Activated CD4-positive, alpha-beta T cell treated with anti-CD3 and anti-CD28 coated beads, Interleukin-2, amount 10 ng/mL, durations not matched to agents 24 days and 14 days (primary cell): ENCODE results near the gene SSBP4. TPM values are rescaled to one million over a fixed set of nuclear protein-coding genes. Genes with fewer than 3 reads are reported as not detected.

Experiments
- DNase-seq: peaks from one replicate; pipeline ENCODE4 v3.0.0; 2022
- H3K27ac Mint-ChIP-seq: one replicate; pipeline ENCODE4 v1.8.0; 2022; ENCODE audit warnings: mild to moderate bottlenecking, mixed read lengths
- H3K27me3 Mint-ChIP-seq: one replicate; pipeline ENCODE4 v1.8.0; 2022; ENCODE audit warnings: mixed read lengths
- H3K36me3 Mint-ChIP-seq: one replicate; pipeline ENCODE4 v1.8.0; 2022; ENCODE audit warnings: low read depth, mild to moderate bottlenecking, mixed read lengths
- H3K4me1 Mint-ChIP-seq: one replicate; pipeline ENCODE4 v1.8.0; 2021; ENCODE audit warnings: mixed read lengths
- H3K4me3 Mint-ChIP-seq: one replicate; pipeline ENCODE4 v1.8.0; 2022; ENCODE audit warnings: mild to moderate bottlenecking, moderate library complexity, mixed read lengths
- H3K9me3 Mint-ChIP-seq: one replicate; pipeline ENCODE4 v1.8.0; 2021; ENCODE audit warnings: mixed read lengths
- intact Hi-C: fragments of 100-400 bp; cut with micrococcal nuclease; formaldehyde crosslinking; loops from one replicate; pipeline ENCODE4 v1.15.1; 2023
- total RNA-seq: library from RNA; stranded (reverse); gene quantifications from 2 replicates; pipeline ENCODE4 v1.2.3, GENCODE V29; 2022

Gene SSBP4
- total RNA-seq, 1 donor from 2014 or later: 154 TPM

- intact Hi-C loops: loop anchor here (2.0 kb wide), 1 partner anchor 51 kb away; no protein-coding TSS in a partner anchor
- Mint-ChIP-seq H3K27ac (no peak overlapping the region), H3K9me3 (peaks cover 5% of the 10 kb centered on the region), H3K4me1 (peaks cover 19% of the 10 kb centered on the region), H3K4me3 (no peak overlapping the region), H3K27me3 (no peaks in the 10 kb centered on the region), H3K36me3 (peaks cover 41% of the 10 kb centered on the region)
- DNase-seq: no peak
Observed at GRCh38 chr19:18445262-18445948, 26.2 kb downstream of the SSBP4 start.

GRCh38 chr19:18446145-18446810 lies 27.1 kb downstream of the SSBP4 start:
- no peak for DNase-seq
- Mint-ChIP-seq H3K27me3 (no peaks in the 10 kb centered on the region), H3K27ac (no peak overlapping the region), H3K9me3 (peaks cover 5% of the 10 kb centered on the region), H3K36me3 (peaks cover 44% of the 10 kb centered on the region), H3K4me1 (peaks cover 15% of the 10 kb centered on the region), H3K4me3 (no peak overlapping the region)
- intact Hi-C loops: no loop called here

DNA sequence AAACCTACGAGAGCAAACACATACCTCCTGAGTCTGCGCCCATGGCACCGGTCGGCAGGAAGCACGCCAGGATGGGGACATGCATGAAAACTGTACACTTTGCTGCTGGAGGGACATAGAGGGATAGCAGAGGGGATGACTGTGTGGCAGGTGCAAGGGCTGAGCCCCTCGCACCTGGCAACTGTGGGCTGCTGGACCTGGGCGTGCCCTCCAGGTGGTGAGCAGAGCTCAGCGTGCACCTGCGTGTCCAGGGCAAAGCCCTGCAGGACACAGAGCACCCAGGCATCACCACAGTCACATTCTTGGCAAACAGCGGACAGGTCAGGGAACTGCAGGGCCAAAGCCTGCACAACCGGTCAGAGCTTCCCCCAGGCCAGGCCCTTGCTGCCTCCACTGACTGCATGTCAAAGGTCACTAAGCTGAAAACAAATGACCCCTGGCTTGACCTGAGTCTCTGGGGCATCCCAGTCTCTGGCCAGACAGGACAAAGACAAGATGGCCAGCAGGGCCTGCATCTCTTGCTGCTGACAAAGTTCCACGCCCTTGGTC lies 27.7 kb downstream of the SSBP4 start:
- Mint-ChIP-seq H3K4me3 (no peak overlapping the region), H3K27me3 (no peaks in the 10 kb centered on the region), H3K9me3 (peaks cover 5% of the 10 kb centered on the region), H3K27ac (no peak overlapping the region), H3K4me1 (peaks cover 13% of the 10 kb centered on the region), H3K36me3 (peaks cover 42% of the 10 kb centered on the region)
- DNase-seq: no peak
- intact Hi-C loops: no loop called here

GRCh38 chr19:18449552-18449951 lies 30.4 kb downstream of the SSBP4 start:
- no peak for DNase-seq
- intact Hi-C loops: no loop called here
- H3K9me3 Mint-ChIP-seq: no peaks in the 10 kb centered on the region
- no peaks in the 10 kb centered on the region for H3K27me3 Mint-ChIP-seq
- H3K4me3 Mint-ChIP-seq: no peak overlapping the region
- peaks cover 32% of the 10 kb centered on the region for H3K36me3 Mint-ChIP-seq
- no peak overlapping the region for H3K27ac Mint-ChIP-seq
- H3K4me1 Mint-ChIP-seq: peaks cover 2% of the 10 kb centered on the region

DNA sequence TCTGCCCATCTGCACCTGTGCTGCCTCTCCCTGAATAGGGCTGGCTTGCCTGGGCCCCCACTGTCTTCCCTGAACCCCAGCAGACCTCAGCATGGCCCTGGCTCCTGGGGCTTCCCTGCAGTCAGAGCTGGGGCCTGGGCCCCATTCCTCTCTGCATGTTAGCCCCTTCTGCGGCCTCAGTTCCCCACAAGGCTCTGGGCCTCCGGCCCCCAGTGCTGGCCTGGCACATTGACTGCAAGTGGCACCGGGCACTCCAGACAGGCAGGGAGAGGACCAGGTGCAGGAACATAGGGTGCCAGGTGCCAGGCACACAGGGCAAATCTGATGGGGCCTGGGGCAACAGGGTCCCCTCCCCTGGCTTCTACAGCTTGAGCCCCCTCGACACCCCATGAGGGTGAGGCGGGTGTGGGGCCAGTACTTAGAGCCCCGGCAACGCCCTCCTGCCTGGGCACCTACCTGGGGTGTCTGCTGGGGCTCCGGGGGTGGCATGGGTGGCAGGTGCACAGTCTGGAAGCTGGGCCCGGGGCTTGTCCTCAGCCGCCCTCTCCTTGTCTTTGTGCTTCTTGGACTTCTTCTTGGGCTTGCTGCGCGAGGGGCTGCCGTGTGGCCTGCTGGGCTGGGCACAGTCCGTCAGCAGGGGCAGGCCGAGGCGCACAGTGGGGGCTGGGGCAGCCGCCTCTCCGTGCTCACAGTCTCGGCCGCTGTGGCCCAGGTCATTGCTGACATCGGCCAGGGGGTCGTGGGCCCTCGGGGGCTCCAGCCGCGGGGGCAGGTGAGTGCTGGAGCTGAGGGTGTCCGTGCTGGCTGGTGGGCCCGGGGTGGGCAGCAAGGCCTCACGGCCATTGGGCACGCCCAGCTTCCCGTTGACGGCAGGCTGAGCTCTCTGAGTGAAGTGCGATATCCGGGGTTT lies 31.1 kb downstream of the SSBP4 start:
- Mint-ChIP-seq H3K4me3 (no peak overlapping the region), H3K9me3 (no peaks in the 10 kb centered on the region), H3K36me3 (peaks cover 30% of the 10 kb centered on the region), H3K27me3 (no peaks in the 10 kb centered on the region), H3K4me1 (peaks cover 2% of the 10 kb centered on the region), H3K27ac (no peak overlapping the region)
- intact Hi-C loops: loop anchor here (10.0 kb wide), 1 partner anchor 225 kb away; no protein-coding TSS in a partner anchor
- DNase-seq: no peak

DNA sequence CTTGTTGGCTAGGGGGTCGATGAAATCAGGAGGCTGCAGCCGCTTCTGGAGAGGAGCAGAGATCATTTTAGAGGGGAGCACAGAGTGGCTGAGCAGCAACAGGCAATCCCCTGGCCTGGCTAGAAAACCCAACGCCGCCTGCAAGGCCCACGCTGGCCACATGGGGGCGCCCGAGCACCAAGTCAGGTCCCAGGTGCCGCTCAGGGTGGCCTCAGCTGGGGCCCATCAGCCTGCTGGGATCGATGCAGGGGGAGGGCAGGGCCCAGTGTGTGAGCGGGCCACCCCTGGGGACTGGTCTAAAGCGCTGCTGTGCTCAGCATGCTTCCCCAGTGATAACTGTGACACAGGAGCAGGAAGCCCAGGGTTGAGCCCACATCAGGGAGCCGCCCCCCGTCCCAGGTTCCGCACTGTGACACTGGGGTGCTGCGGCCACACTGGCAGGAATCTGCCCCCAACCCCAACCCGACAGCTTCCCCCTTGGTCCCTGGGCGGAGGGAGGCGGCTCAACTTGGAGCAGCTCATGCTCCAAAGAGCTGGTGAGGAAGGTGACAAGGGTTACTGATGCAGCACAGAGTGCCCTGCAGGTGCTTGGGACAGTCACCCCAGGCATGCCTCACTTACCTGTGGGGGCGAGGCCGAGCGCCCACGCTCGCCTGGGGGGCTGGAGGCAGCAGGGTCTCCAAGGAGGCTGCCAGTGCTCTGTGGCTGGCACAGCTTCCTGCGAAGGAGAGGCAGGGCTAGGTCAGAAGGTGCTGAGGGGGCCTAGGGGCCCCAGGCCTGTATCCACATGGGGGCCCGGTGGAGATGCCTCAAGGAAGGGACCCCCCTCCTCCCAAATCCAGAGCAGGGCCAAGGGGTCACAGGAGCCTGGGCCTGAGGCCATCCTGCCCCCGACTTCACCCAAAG lies 32.0 kb downstream of the SSBP4 start:
- peaks cover 35% of the 10 kb centered on the region for H3K36me3 Mint-ChIP-seq
- peaks cover 2% of the 10 kb centered on the region for H3K4me1 Mint-ChIP-seq
- no peaks in the 10 kb centered on the region for H3K27me3 Mint-ChIP-seq
- peak; percentile 97 for DNase-seq
- no peak overlapping the region for H3K27ac Mint-ChIP-seq
- no peaks in the 10 kb centered on the region for H3K9me3 Mint-ChIP-seq
- intact Hi-C loops: loop anchor here (10.0 kb wide), 1 partner anchor 224 kb away; no protein-coding TSS in a partner anchor
- no peak overlapping the region for H3K4me3 Mint-ChIP-seq

DNA sequence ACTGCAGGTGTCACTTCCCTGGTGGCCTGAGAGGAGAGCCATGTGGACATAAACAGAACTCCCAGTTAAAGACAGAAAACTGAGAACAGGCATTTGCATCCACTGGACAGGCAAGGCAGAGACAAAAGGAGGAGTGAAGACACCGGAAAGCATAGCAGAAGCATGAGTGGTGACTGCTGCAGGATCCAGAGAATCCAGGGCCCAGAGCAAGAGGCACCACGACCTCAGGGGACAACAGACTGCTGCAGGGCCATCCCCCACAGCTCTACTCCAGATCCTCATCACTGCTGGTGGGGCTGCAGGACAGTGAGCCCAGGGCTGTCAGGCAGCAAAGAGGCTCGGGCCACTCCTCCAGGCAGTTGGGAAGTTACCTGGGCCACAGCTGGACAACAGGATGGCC lies 33.2 kb downstream of the SSBP4 start:
- Mint-ChIP-seq H3K4me1 (peaks cover 2% of the 10 kb centered on the region), H3K27me3 (no peaks in the 10 kb centered on the region), H3K27ac (no peak overlapping the region), H3K9me3 (no peaks in the 10 kb centered on the region), H3K36me3 (peaks cover 30% of the 10 kb centered on the region), H3K4me3 (no peak overlapping the region)
- DNase-seq: no peak
- intact Hi-C loops: loop anchor here (10.0 kb wide), 1 partner anchor 222 kb away; no protein-coding TSS in a partner anchor

DNA sequence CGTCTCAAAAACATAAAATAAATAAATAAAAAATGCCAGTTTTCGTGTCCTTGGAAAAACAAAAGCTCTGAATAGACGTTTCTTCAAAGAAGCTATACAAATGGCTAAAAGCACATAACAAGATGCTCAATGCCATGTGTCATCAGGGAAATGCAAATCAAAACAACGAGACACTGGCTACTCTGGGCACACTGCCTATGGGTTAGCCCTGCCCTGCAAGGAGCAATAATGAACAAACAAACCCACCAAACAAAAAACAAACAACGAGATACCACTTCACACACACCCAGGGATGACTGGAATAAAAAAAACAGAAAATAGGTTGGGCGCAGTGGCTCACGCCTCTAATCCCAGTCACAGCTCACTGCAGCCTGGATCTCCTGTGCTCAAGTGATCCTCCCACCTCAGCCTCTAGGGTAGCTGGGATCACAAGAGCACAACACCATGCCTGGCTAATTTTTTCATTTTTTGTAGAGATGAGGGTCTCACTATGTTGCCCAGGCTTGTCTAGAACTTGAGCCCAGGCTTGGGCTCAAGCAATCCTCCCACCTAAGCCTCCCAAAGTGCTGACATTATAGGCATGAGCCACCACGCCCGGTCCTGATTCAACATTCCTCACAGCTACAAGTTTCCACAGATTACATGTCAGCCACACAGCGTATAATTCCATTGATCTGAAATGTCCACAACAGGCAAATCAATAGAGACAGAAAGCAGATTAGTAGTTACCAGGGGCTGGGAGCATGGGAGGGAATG lies 34.2 kb downstream of the SSBP4 start:
- Mint-ChIP-seq H3K36me3 (peaks cover 30% of the 10 kb centered on the region), H3K9me3 (no peaks in the 10 kb centered on the region), H3K4me1 (peaks cover 2% of the 10 kb centered on the region), H3K27ac (peak overlapping the region; percentile 45), H3K4me3 (no peak overlapping the region), H3K27me3 (no peaks in the 10 kb centered on the region)
- intact Hi-C loops: loop anchor here (10.0 kb wide), 1 partner anchor 221 kb away; no protein-coding TSS in a partner anchor
- no peak for DNase-seq

DNA sequence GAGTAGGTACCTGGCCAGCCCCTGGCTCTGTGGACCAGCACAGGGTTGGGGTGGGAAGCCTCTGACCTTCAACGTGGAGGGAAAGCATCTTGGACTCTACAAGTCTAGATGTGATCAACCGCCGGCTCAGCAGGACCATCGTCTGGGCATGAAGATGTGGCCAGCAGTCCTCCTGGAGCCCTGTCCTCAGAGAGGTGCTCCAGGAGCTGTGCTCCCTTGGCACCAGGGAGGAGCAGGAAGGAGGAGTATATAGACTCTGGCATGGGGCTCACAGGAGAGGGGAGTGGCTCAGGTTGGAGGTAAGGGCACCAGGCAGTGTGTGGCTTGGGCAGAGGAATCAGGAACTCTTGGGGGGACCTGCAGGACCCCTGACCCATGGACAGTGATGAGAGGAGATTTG lies 37.1 kb downstream of the SSBP4 start:
- H3K36me3 Mint-ChIP-seq: peaks cover 20% of the 10 kb centered on the region
- H3K4me3 Mint-ChIP-seq: no peak overlapping the region
- no peak overlapping the region for H3K27ac Mint-ChIP-seq
- no peaks in the 10 kb centered on the region for H3K4me1 Mint-ChIP-seq
- intact Hi-C loops: loop anchor here (10.0 kb wide), 1 partner anchor 219 kb away; no protein-coding TSS in a partner anchor
- H3K27me3 Mint-ChIP-seq: no peaks in the 10 kb centered on the region
- H3K9me3 Mint-ChIP-seq: no peaks in the 10 kb centered on the region
- no peak for DNase-seq

- Mint-ChIP-seq H3K36me3 (peaks cover 24% of the 10 kb centered on the region), H3K27ac (no peak overlapping the region), H3K27me3 (no peaks in the 10 kb centered on the region), H3K4me3 (no peak overlapping the region), H3K4me1 (peaks cover 2% of the 10 kb centered on the region), H3K9me3 (no peaks in the 10 kb centered on the region)
- intact Hi-C loops: loop anchor here (10.0 kb wide), 1 partner anchor 218 kb away; no protein-coding TSS in a partner anchor
- DNase-seq: no peak
Observed at GRCh38 chr19:18456974-18457373, 37.8 kb downstream of the SSBP4 start.

DNA sequence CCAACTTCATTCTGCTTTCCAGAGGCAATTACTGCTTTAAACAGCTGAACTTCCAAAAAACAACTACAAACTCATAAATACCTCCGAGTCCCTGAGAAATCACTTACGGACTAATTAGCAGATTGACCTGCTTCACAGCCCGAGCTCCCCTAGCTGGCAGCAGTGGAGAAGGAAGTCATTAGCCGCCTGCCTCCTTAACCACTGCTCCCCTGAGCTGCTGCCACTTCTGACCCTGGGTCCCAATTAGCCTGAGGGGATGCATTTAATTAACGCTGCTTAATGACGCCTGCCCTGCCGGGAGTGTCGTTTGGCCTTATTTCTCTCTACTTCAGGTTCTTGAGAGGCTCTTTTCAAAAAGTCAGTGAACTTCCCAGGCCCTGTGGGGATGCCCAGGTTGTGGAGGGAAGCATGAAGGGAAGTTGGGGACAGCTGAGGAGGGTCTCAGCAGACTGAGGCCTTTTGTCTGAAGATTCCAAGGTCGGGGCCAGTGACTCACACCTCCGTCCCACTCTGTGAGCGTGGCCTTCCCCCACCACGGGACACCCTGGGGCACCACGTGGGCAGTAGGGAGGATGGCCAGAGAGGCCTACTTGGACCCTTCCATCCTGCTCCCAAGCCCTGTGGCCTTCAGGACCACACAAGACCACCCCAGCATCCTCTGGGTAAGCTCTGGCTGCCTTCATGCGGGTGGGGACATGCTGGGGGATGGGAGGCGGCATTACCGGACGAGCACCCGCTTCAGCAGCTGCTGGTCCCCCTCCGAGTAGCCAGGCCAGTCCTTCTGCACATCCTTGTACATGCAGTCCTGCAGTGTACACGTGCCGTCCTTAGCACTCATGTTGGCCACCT lies 38.5 kb downstream of the SSBP4 start:
- H3K27me3 Mint-ChIP-seq: no peaks in the 10 kb centered on the region
- DNase-seq: no peak
- peaks cover 23% of the 10 kb centered on the region for H3K36me3 Mint-ChIP-seq
- intact Hi-C loops: loop anchor here (10.0 kb wide), 1 partner anchor 217 kb away; no protein-coding TSS in a partner anchor
- H3K4me3 Mint-ChIP-seq: no peak overlapping the region
- H3K27ac Mint-ChIP-seq: no peak overlapping the region
- peaks cover 3% of the 10 kb centered on the region for H3K4me1 Mint-ChIP-seq
- H3K9me3 Mint-ChIP-seq: no peaks in the 10 kb centered on the region
